Measurements from ENCODE around the gene OSBPL3. TPM values are rescaled to one million over a fixed set of nuclear protein-coding genes. Genes with fewer than 3 reads are reported as not detected.

Gene OSBPL3
- total and polyA plus RNA-seq, 12 donors = 1.1 to 8.4 (median 3.1) TPM

DNA sequence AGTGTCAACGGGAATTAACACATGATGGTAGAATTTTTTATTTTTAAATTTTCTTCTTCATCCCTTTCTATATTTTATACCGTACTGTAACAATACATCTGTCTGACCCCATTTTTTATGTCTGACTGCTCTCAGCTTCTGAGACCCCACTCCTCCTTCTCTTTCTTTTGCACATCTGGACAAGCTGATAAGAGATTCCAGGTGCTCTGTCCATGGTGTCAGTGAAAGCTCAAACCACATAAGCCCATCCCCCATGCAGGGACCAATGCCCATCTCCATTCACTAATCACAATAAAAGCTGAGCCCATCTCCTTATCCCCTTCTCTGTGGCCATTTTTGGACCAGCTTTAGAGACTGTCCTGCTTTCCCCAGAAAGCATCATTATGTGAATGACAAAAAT is 231.5 kb downstream of the OSBPL3 start:
- no peak for TF ChIP-seq POLR2A (IDR thresholded peaks at IDR 0.05)
- TF ChIP-seq, protein P1, sequence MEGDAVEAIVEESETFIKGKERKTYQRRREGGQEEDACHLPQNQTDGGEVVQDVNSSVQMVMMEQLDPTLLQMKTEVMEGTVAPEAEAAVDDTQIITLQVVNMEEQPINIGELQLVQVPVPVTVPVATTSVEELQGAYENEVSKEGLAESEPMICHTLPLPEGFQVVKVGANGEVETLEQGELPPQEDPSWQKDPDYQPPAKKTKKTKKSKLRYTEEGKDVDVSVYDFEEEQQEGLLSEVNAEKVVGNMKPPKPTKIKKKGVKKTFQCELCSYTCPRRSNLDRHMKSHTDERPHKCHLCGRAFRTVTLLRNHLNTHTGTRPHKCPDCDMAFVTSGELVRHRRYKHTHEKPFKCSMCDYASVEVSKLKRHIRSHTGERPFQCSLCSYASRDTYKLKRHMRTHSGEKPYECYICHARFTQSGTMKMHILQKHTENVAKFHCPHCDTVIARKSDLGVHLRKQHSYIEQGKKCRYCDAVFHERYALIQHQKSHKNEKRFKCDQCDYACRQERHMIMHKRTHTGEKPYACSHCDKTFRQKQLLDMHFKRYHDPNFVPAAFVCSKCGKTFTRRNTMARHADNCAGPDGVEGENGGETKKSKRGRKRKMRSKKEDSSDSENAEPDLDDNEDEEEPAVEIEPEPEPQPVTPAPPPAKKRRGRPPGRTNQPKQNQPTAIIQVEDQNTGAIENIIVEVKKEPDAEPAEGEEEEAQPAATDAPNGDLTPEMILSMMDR (IDR thresholded peaks at IDR 0.05) = no peak
- no peak overlapping the region for H3K4me3 ChIP-seq
- 68 to 97% (median 87%) methylated on average over 2 of the region's 2 CpGs for WGBS, 4 donors
- no peaks in the 10 kb centered on the region for H3K4me1 ChIP-seq (replicated peaks in 1 of 2)
- H3K9me3 ChIP-seq (replicated peaks in 1 of 3) = no peaks in the 10 kb centered on the region
- intact Hi-C loops (cut with DNase I) = no loop called here
- no peak for DNase-seq
- no peaks in the 10 kb centered on the region for H3K36me3 ChIP-seq (replicated peaks in 1 of 2)
- H3K27ac ChIP-seq = no peak overlapping the region
- no peaks in the 10 kb centered on the region for H3K27me3 ChIP-seq

Other genes starting within 250 kb of the OSBPL3 start
- gene GSDME, start 222.7 kb downstream of the OSBPL3 start, total RNA-seq = 10 to 100 TPM in 2 of 9 donors, 1 to 10 TPM in 7; 2.6 to 70.6 (median 6.6) TPM
- 1 to 10 TPM; 4.3 to 6.8 (median 5.7) TPM for gene GSDME, start 222.7 kb downstream of the OSBPL3 start, polyA plus RNA-seq
- 100 to 1,000 TPM in 1 of 9 donors, 10 to 100 TPM in 8; 15.0 to 173 (median 61.3) TPM for gene CYCS, start 145.1 kb upstream of the OSBPL3 start, total RNA-seq
- gene CYCS, start 145.1 kb upstream of the OSBPL3 start, polyA plus RNA-seq = 100 to 1,000 TPM in 1 of 3 donors, 10 to 100 TPM in 2; 31.0 to 241 (median 32.4) TPM
- gene NPVF, start 248.3 kb upstream of the OSBPL3 start, total RNA-seq = not detected
- gene NPVF, start 248.3 kb upstream of the OSBPL3 start, polyA plus RNA-seq = not detected